ENCODE results near the gene SORCS2.

- TF ChIP-seq CTCF (conservative IDR thresholded peaks at IDR 0.05; ENCODE audit: low read length), result no peak
- TF ChIP-seq EZH2phosphoT487 (IDR thresholded peaks at IDR 0.05; ENCODE audit: borderline replicate concordance, low read depth, low read length), result no peak
These were observed 174.6 kb downstream of the SORCS2 start for GRCh38 chr4:7366954-7367353.

All from OCI-LY7 (cell line).